ENCODE data around the gene KLF11.
"Not testable (repeated sequence)": the region's sequence is repeated elsewhere in the genome, so short reads cannot be mapped to it uniquely, and the experiment has no call there.

The KLF11 gene

GRCh38 chr2:10086950-10087349 lies 43.6 kb downstream of the KLF11 start:
- no peak for DNase-seq

- no peak for DNase-seq
These were observed 44.0 kb downstream of the KLF11 start for GRCh38 chr2:10087360-10087759.

GRCh38 chr2:10089565-10090190 lies 46.3 kb downstream of the KLF11 start:
- DNase-seq = no peak

GRCh38 chr2:10091182-10091888 lies 48.0 kb downstream of the KLF11 start:
- no peak for DNase-seq

- not testable (repeated sequence) for DNase-seq
These were observed 48.5 kb downstream of the KLF11 start for GRCh38 chr2:10091889-10092244.

GRCh38 chr2:10094271-10094814 lies 51.0 kb downstream of the KLF11 start:
- DNase-seq = no peak

GRCh38 chr2:10095175-10095574 lies 51.8 kb downstream of the KLF11 start:
- no peak for DNase-seq

GRCh38 chr2:10096641-10097040 lies 53.3 kb downstream of the KLF11 start:
- no peak for DNase-seq

GRCh38 chr2:10097352-10098148 lies 54.2 kb downstream of the KLF11 start:
- DNase-seq = peak; percentile 66

- DNase-seq = no peak
These were observed 58.1 kb downstream of the KLF11 start for GRCh38 chr2:10101491-10101890.

GRCh38 chr2:10103179-10103578 lies 59.8 kb downstream of the KLF11 start:
- no peak for DNase-seq
